ENCODE results near the gene ECPAS. TPM values are rescaled to one million over a fixed set of nuclear protein-coding genes. Genes with fewer than 3 reads are reported as not detected.

Gene ECPAS
- total and polyA plus RNA-seq, 12 donors = 17.3 to 99.1 (median 84.1) TPM

GRCh38 chr9:111362526-111362925, 121.7 kb downstream of the ECPAS start:
- WGBS, 4 donors = 75 to 87% (median 79%) methylated on average over 5 of the region's 5 CpGs
- H3K36me3 ChIP-seq (replicated peaks in 1 of 2) = peaks cover 0 to 49% of the 10 kb centered on the region in 2 donors

GRCh38 chr9:111360881-111361280, 123.3 kb downstream of the ECPAS start:
- no peaks in the 10 kb centered on the region for H3K9me3 ChIP-seq (replicated peaks in 1 of 3)
- no peak for DNase-seq
- intact Hi-C loops (cut with DNase I) = no loop called here
- H3K27me3 ChIP-seq = no peaks in the 10 kb centered on the region
- H3K27ac ChIP-seq = no peak overlapping the region
- peaks cover 0 to 4% of the 10 kb centered on the region in 2 donors for H3K4me1 ChIP-seq (replicated peaks in 1 of 2)
- H3K36me3 ChIP-seq (replicated peaks in 1 of 2) = peaks cover 0 to 36% of the 10 kb centered on the region in 2 donors
- H3K4me3 ChIP-seq = no peak overlapping the region
- TF ChIP-seq POLR2A (IDR thresholded peaks at IDR 0.05) = no peak
- no peak for TF ChIP-seq CTCF (IDR thresholded peaks at IDR 0.05)
- WGBS, 4 donors = 87 to 93% (median 90%) methylated on average over 2 of the region's 2 CpGs

More at GRCh38 chr9:111362526-111362925, 121.7 kb downstream of the ECPAS start:
- H3K27ac ChIP-seq = no peak overlapping the region
- no peak for DNase-seq
- no peaks in the 10 kb centered on the region for H3K4me1 ChIP-seq (replicated peaks in 1 of 2)
- H3K4me3 ChIP-seq = no peak overlapping the region
- no peaks in the 10 kb centered on the region for H3K27me3 ChIP-seq
- intact Hi-C loops (cut with DNase I) = no loop called here
- H3K9me3 ChIP-seq (replicated peaks in 1 of 3) = no peaks in the 10 kb centered on the region
- TF ChIP-seq POLR2A (IDR thresholded peaks at IDR 0.05) = no peak
- no peak for TF ChIP-seq CTCF (IDR thresholded peaks at IDR 0.05)

DNA sequence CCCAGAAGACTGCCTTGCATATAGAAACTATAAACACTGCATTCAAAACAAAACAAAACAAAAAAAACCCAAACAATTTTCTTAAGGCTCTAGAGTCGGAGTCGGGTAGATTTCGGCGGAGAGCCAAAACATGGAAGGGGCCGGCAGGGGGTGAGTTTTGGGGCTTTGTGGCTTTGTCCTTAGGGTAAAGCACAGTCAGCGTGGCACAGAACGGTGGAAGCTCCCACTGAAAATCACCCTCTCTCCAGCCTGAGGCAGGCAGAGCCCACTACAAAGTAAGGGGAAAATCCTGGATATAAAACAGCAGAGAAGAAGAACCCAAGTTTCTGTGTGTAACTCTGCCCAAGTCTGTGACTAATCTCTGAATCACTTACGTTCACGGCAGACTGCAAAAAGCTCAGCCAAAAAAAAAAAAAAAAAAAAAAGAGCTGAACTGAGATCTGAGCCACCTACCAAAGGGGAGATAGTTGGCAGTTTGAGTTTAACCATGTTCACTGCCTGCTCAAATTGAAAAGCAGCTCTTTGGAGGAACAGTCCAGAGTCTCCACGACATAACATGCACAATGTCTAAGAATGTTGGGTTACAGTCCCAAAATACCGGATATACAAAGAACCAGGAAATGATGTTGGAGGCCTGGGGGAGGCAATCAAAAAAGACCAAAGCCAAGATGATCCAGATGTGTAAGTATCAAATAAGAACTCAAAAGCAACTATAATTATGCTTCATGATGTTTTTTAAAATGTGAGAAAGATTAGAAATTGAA, 127.5 kb downstream of the ECPAS start:
- Histone ChIP-seq H3K27ac (peak overlapping the region in 4 of 5 donors; percentile 58 to 77 (median 60)), H3K27me3 (no peaks in the 10 kb centered on the region), H3K9me3 (replicated peaks in 1 of 3) (no peaks in the 10 kb centered on the region), H3K4me1 (replicated peaks in 1 of 2) (peaks cover 0 to 4% of the 10 kb centered on the region in 2 donors), H3K4me3 (peak overlapping the region in 2 of 4 donors; percentile 5 to 43), H3K36me3 (replicated peaks in 1 of 2) (peaks cover 0 to 8% of the 10 kb centered on the region in 2 donors)
- DNase-seq = peak; percentile 29 to 59 (median 36)
- intact Hi-C loops (cut with DNase I) = no loop called here
- TF ChIP-seq POLR2A (IDR thresholded peaks at IDR 0.05) = peak in 1 of 2 donors; percentile 32
- no peak for TF ChIP-seq CTCF (IDR thresholded peaks at IDR 0.05)
- 43 to 51% (median 43%) methylated on average over 11 of the region's 11 CpGs for WGBS, 4 donors

DNA sequence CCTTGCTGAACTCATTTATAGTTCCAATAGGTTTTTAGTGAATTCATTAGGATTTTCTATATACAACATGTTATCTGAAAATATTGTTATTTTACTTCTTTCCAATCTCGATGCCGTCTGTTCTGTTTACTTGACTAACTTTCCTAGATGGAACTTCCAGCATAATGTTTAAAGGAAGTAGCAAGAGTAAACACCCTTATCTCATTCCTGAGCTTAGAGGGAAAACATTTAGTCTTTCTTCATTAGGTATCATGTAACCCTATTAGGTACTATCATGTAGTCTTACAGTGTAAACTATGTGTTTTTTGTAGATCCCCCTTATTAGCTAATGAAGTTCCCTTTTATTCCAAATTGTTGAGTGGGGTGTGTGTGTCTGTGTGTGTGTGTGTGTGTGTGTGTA, 131.6 kb downstream of the ECPAS start:
- no peaks in the 10 kb centered on the region for H3K27me3 ChIP-seq
- no peak overlapping the region for H3K27ac ChIP-seq
- TF ChIP-seq CTCF (IDR thresholded peaks at IDR 0.05) (no peak), POLR2A (IDR thresholded peaks at IDR 0.05) (no peak)
- intact Hi-C loops (cut with DNase I) = no loop called here
- H3K9me3 ChIP-seq (replicated peaks in 1 of 3) = no peaks in the 10 kb centered on the region
- WGBS, 4 donors = 81 to 94% (median 85%) methylated on average over 2 of the region's 2 CpGs
- no peak overlapping the region for H3K4me3 ChIP-seq
- peaks cover 0 to 4% of the 10 kb centered on the region in 2 donors for H3K4me1 ChIP-seq (replicated peaks in 1 of 2)
- no peak for DNase-seq
- no peaks in the 10 kb centered on the region for H3K36me3 ChIP-seq (replicated peaks in 1 of 2)
